Stimulated activated CD8-positive, alpha-beta memory T cell treated with anti-CD3 and anti-CD28 coated beads, Interleukin-4, amount 100 ng/mL, for 48 hours (primary cell): ENCODE data around the gene WDPCP.
"Not testable (repeated sequence)": the region's sequence is repeated elsewhere in the genome, so short reads cannot be mapped to it uniquely, and the experiment has no call there.

Source experiments
- DNase-seq: peaks from one replicate; pipeline ENCODE4 v3.0.0-alpha.2; 2020

WDPCP gene

GRCh38 chr2:63537306-63537705 is 51.0 kb downstream of the WDPCP start:
- no peak for DNase-seq

GRCh38 chr2:63530704-63531279 is 57.5 kb downstream of the WDPCP start:
- DNase-seq, result no peak

GRCh38 chr2:63525905-63526304 is 62.4 kb downstream of the WDPCP start:
- no peak for DNase-seq

- no peak for DNase-seq
Observed at GRCh38 chr2:63522950-63523349, 65.3 kb downstream of the WDPCP start.

GRCh38 chr2:63520793-63521192 is 67.5 kb downstream of the WDPCP start:
- DNase-seq, result no peak

- DNase-seq, result no peak
Observed at GRCh38 chr2:63514781-63515180, 73.5 kb downstream of the WDPCP start.

GRCh38 chr2:63514237-63514716 is 74.0 kb downstream of the WDPCP start:
- DNase-seq, result no peak

GRCh38 chr2:63506320-63506719 is 82.0 kb downstream of the WDPCP start:
- DNase-seq, result no peak

- DNase-seq, result no peak
Observed at GRCh38 chr2:63503818-63504217, 84.5 kb downstream of the WDPCP start.

- no peak for DNase-seq
Observed at GRCh38 chr2:63500398-63500797, 87.9 kb downstream of the WDPCP start.

GRCh38 chr2:63497576-63497975 is 90.7 kb downstream of the WDPCP start:
- DNase-seq, result no peak

GRCh38 chr2:63494968-63495367 is 93.3 kb downstream of the WDPCP start:
- no peak for DNase-seq

- DNase-seq, result no peak
Observed at GRCh38 chr2:63494100-63494499, 94.2 kb downstream of the WDPCP start.

- peak; percentile 24 for DNase-seq
Observed at GRCh38 chr2:63488118-63488713, 100.1 kb downstream of the WDPCP start.

GRCh38 chr2:63486861-63487290 is 101.4 kb downstream of the WDPCP start:
- DNase-seq, result no peak

GRCh38 chr2:63484901-63485300 is 103.4 kb downstream of the WDPCP start:
- no peak for DNase-seq

GRCh38 chr2:63484481-63484880 is 103.8 kb downstream of the WDPCP start:
- no peak for DNase-seq

- DNase-seq, result no peak
Observed at GRCh38 chr2:63477686-63478085, 110.6 kb downstream of the WDPCP start.

- DNase-seq, result not testable (repeated sequence)
Observed at GRCh38 chr2:63469313-63469712, 119.0 kb downstream of the WDPCP start.

GRCh38 chr2:63465633-63466032 is 122.6 kb downstream of the WDPCP start:
- DNase-seq, result no peak

- DNase-seq, result no peak
Observed at GRCh38 chr2:63463142-63463541, 125.1 kb downstream of the WDPCP start.

- no peak for DNase-seq
Observed at GRCh38 chr2:63446658-63447057, 141.6 kb downstream of the WDPCP start.

- DNase-seq, result no peak
Observed at GRCh38 chr2:63444565-63445288, 143.6 kb downstream of the WDPCP start.

GRCh38 chr2:63440612-63441011 is 147.7 kb downstream of the WDPCP start:
- DNase-seq, result no peak
